HepG2 (cell line): ENCODE data around the gene CD300LG. TPM values are rescaled to one million over a fixed set of nuclear protein-coding genes. Genes with fewer than 3 reads are reported as not detected.

ENCODE experiments used
- ARNT ChIP-seq: fragments of 450-650 bp; IDR thresholded peaks from 2 replicates; pipeline ENCODE4 v1.6.1; 2017
- ATM ChIP-seq: fragments of 450-650 bp; IDR thresholded peaks from 2 replicates; pipeline ENCODE4 v1.7.1; 2017; ENCODE audit warnings: mild to moderate bottlenecking, borderline replicate concordance
- FOXC1 ChIP-seq: sonication (generic); formaldehyde crosslinking; IDR thresholded peaks from 2 replicates; pipeline ENCODE4 v1.8.0; 2022; ENCODE audit warnings: mild to moderate bottlenecking, missing genetic modification reagents, borderline replicate concordance
- HMG20A ChIP-seq: IDR thresholded peaks from 2 replicates; pipeline ENCODE4 v1.6.1; 2016; ENCODE audit warnings: borderline replicate concordance
- HNRNPUL1 ChIP-seq: fragments of 200-400 bp; formaldehyde crosslinking; IDR thresholded peaks from 2 replicates; pipeline ENCODE4 v1.6.1; 2017; ENCODE audit warnings: low read depth, mild to moderate bottlenecking, low read length, moderate library complexity
- KLF6 ChIP-seq: IDR thresholded peaks from 2 replicates; pipeline ENCODE4 v1.8.0; 2016; ENCODE audit warnings: missing biosample characterization, missing genetic modification reagents
- KMT2A ChIP-seq: sonication (generic); formaldehyde crosslinking; IDR thresholded peaks from 2 replicates; pipeline ENCODE4 v1.4.0; 2020; ENCODE audit warnings: missing genetic modification reagents
- NFATC3 ChIP-seq: sonication (generic); formaldehyde crosslinking; IDR thresholded peaks from 2 replicates; pipeline ENCODE4 v1.5.1; 2020; ENCODE audit warnings: mild to moderate bottlenecking, missing genetic modification reagents
- NKX3-1 ChIP-seq: sonication (generic); formaldehyde crosslinking; IDR thresholded peaks from 2 replicates; pipeline ENCODE4 v1.5.0; 2020; ENCODE audit warnings: missing genetic modification reagents
- NR1H2 ChIP-seq: sonication (generic); formaldehyde crosslinking; IDR thresholded peaks from 2 replicates; pipeline ENCODE4 v1.8.1; 2022; ENCODE audit warnings: low read depth, missing genetic modification reagents, borderline replicate concordance
- RBM22 ChIP-seq: fragments of 200-400 bp; formaldehyde crosslinking; optimal IDR thresholded peaks from 2 replicates; pipeline ENCODE3; 2017; ENCODE audit warnings: mild to moderate bottlenecking, low read length, moderate library complexity
- SP2 ChIP-seq: sonication (generic); formaldehyde crosslinking; IDR thresholded peaks from 2 replicates; pipeline ENCODE4 v1.5.1; 2020; ENCODE audit warnings: mild to moderate bottlenecking, missing genetic modification reagents
- TOPORS ChIP-seq: sonication (generic); formaldehyde crosslinking; IDR thresholded peaks from 2 replicates; pipeline ENCODE4 v1.8.0; 2023; ENCODE audit warnings: mild to moderate bottlenecking, missing genetic modification reagents
- YEATS2 ChIP-seq: sonication (generic); formaldehyde crosslinking; IDR thresholded peaks from 2 replicates; pipeline ENCODE4 v1.4.0; 2020; ENCODE audit warnings: missing genetic modification reagents, borderline replicate concordance
- ZBTB42 ChIP-seq: sonication (generic); formaldehyde crosslinking; IDR thresholded peaks from 2 replicates; pipeline ENCODE4 v1.5.0; 2020; ENCODE audit warnings: mild to moderate bottlenecking, missing genetic modification reagents
- ZC3H4 ChIP-seq: sonication (generic); formaldehyde crosslinking; IDR thresholded peaks from 2 replicates; pipeline ENCODE4 v1.4.0; 2020; ENCODE audit warnings: missing genetic modification reagents, borderline replicate concordance
- ZNF253 ChIP-seq: sonication (generic); formaldehyde crosslinking; IDR thresholded peaks from 2 replicates; pipeline ENCODE4 v1.8.0; 2022; ENCODE audit warnings: mild to moderate bottlenecking, missing genetic modification reagents, borderline replicate concordance
- ZNF350 ChIP-seq: sonication (generic); formaldehyde crosslinking; IDR thresholded peaks from 2 replicates; pipeline ENCODE4 v1.4.0; 2020; ENCODE audit warnings: mild to moderate bottlenecking, low read depth, missing genetic modification reagents, borderline replicate concordance
- ZNF354B ChIP-seq: sonication (generic); formaldehyde crosslinking; IDR thresholded peaks from 2 replicates; pipeline ENCODE4 v1.8.0; 2022; ENCODE audit warnings: mild to moderate bottlenecking, missing genetic modification reagents
- ZNF460 ChIP-seq: sonication (generic); formaldehyde crosslinking; IDR thresholded peaks from 2 replicates; pipeline ENCODE4 v1.5.1; 2020; ENCODE audit warnings: missing genetic modification reagents, mild to moderate bottlenecking, borderline replicate concordance
- ZNF720 ChIP-seq: sonication (generic); formaldehyde crosslinking; IDR thresholded peaks from 2 replicates; pipeline ENCODE4 v1.4.0; 2020; ENCODE audit warnings: missing genetic modification reagents
- ZNF782 ChIP-seq: sonication (generic); formaldehyde crosslinking; IDR thresholded peaks from 2 replicates; pipeline ENCODE4 v1.4.0; 2020; ENCODE audit warnings: missing genetic modification reagents, mild to moderate bottlenecking, borderline replicate concordance
- polyA plus RNA-seq, 8 experiments: library from polyadenylated mRNA; depleted of rRNA in 3 of 8; stranded (reverse) in 7 of 8; unstranded in 1 of 8; fragments of >200 nt; fragmentation: Illumina TruSeq in 4 of 8; extraction: Trizol in 4 of 8; gene quantifications; 2 replicates each; pipeline versions ENCODE4 v1.2.1 to v1.2.3, GENCODE V29; 2011 to 2016; ENCODE audit warnings: low read depth in 4 of 8, missing spikeins in 1 of 8, mixed read lengths in 1 of 8; ENCODE audit not compliant: insufficient read depth in 1 of 8
- total RNA-seq, 5 experiments: library from RNA; depleted of rRNA; stranded (reverse); fragments of >200 nt; fragmentation: Illumina TruSeq; extraction: Trizol; gene quantifications; 2 replicates each; pipeline ENCODE4 v1.2.3, GENCODE V29; 2016; ENCODE audit warnings: low read depth in 1 of 5
- TF ChIP-seq, protein P1 (sequence below): sonication (generic); formaldehyde crosslinking; conservative IDR thresholded peaks from 2 replicates; pipeline ENCODE4 v1.4.0; 2020; ENCODE audit warnings: missing genetic modification reagents
- TF ChIP-seq, protein P2 (sequence below): sonication (generic); formaldehyde crosslinking; IDR thresholded peaks from 2 replicates; pipeline ENCODE4 v1.4.0; 2020; ENCODE audit warnings: mild to moderate bottlenecking, missing genetic modification reagents
- TF ChIP-seq, protein P3 (sequence below): sonication (generic); formaldehyde crosslinking; IDR thresholded peaks from 2 replicates; pipeline ENCODE4 v1.8.0; 2022; ENCODE audit warnings: missing genetic modification reagents, low read depth, mild to moderate bottlenecking, borderline replicate concordance
- TF ChIP-seq, protein P4 (sequence below): sonication (generic); formaldehyde crosslinking; IDR thresholded peaks from 2 replicates; pipeline ENCODE4 v1.5.1; 2020; ENCODE audit warnings: missing genetic modification reagents, mild to moderate bottlenecking, borderline replicate concordance
- TF ChIP-seq, protein P5 (sequence below): IDR thresholded peaks from 2 replicates; pipeline ENCODE4 v1.6.1; 2018; ENCODE audit warnings: missing genetic modification reagents
- TF ChIP-seq, protein P6 (sequence below): sonication (generic); formaldehyde crosslinking; IDR thresholded peaks from 2 replicates; pipeline ENCODE4 v1.4.0; 2020; ENCODE audit warnings: mild to moderate bottlenecking, missing genetic modification reagents

Gene CD300LG
- total and polyA plus RNA-seq, 2 of the 13 experiments (the other 11 are each of a cell fraction or from before 2014, with no cell fraction given) = not detected

DNA sequence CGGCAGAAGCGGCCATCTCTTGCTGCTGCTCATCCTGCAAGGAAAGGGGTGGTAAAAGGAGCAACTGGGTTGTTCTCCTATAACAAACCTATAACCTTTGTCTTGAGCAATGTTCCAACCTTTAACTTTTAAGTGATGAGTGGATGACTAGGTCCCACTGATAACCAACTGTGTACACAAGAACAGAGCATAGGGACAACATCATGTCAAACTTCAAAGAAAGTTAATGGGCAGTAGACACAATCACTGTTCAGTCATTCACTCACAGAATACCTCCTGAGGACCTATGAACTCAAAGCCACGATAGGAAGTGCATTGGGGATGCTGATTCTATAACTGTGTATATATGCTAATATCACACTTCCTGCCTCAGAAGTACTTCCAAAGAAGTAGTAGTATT is 45.1 kb upstream of the CD300LG start (continued):
- TF ChIP-seq SP2 (CRISPR knock-in tag) = no peak
- TF ChIP-seq ZNF720 = no peak
- TF ChIP-seq, protein P1, sequence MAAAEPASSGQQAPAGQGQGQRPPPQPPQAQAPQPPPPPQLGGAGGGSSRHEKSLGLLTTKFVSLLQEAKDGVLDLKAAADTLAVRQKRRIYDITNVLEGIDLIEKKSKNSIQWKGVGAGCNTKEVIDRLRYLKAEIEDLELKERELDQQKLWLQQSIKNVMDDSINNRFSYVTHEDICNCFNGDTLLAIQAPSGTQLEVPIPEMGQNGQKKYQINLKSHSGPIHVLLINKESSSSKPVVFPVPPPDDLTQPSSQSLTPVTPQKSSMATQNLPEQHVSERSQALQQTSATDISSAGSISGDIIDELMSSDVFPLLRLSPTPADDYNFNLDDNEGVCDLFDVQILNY (CRISPR knock-in tag) = no peak
- TF ChIP-seq, protein P2, sequence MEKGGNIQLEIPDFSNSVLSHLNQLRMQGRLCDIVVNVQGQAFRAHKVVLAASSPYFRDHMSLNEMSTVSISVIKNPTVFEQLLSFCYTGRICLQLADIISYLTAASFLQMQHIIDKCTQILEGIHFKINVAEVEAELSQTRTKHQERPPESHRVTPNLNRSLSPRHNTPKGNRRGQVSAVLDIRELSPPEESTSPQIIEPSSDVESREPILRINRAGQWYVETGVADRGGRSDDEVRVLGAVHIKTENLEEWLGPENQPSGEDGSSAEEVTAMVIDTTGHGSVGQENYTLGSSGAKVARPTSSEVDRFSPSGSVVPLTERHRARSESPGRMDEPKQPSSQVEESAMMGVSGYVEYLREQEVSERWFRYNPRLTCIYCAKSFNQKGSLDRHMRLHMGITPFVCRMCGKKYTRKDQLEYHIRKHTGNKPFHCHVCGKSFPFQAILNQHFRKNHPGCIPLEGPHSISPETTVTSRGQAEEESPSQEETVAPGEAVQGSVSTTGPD (CRISPR knock-in tag) = no peak
- no peak for TF ChIP-seq ZNF782 (CRISPR knock-in tag)
- no peak; the same call in 1 of the 2 replicates for TF ChIP-seq YEATS2
- no peak for TF ChIP-seq NFATC3 (CRISPR knock-in tag)
- TF ChIP-seq ARNT = no peak
- TF ChIP-seq ZNF354B = peak; percentile 84; the same call in 1 of the 2 replicates
- no peak for TF ChIP-seq TOPORS (CRISPR knock-in tag)
- TF ChIP-seq ZBTB42 (CRISPR knock-in tag) = no peak
- TF ChIP-seq NR1H2 = no peak
- TF ChIP-seq HNRNPUL1 = no peak
- TF ChIP-seq, protein P3, sequence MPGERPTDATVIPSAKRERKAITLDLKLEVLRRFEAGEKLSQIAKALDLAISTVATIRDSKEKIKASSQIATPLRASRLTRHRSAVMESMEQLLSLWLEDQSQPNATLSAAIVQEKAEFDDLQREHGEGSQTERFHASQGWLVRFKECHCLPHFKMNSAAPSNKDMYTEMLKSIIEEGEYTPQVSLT (CRISPR knock-in tag) = no peak
- TF ChIP-seq NKX3-1 (CRISPR knock-in tag) = peak; percentile 94; the same call in 1 of the 2 replicates
- no peak for TF ChIP-seq ZNF350 (CRISPR knock-in tag)
- TF ChIP-seq KLF6 (CRISPR knock-in tag) = 0 out of 2 replicates have a peak, but pooled peaks have one; percentile 63
- no peak for TF ChIP-seq ATM
- no peak for TF ChIP-seq ZC3H4 (CRISPR knock-in tag)
- peak; percentile 100 for TF ChIP-seq HMG20A (CRISPR knock-in tag)
- TF ChIP-seq, protein P4, sequence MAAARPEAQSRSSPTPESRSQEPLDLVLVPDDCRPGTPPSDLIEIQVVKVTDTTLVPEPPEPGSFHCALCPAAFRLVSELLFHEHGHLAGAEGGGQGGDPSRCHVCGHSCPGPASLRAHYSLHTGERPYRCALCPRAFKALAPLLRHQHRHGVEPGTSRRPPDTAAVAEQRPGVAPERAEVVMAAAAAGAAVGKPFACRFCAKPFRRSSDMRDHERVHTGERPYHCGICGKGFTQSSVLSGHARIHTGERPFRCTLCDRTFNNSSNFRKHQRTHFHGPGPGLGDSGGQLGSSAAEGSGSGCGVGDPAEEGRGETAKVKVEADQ (CRISPR knock-in tag) = no peak
- TF ChIP-seq, protein P5, sequence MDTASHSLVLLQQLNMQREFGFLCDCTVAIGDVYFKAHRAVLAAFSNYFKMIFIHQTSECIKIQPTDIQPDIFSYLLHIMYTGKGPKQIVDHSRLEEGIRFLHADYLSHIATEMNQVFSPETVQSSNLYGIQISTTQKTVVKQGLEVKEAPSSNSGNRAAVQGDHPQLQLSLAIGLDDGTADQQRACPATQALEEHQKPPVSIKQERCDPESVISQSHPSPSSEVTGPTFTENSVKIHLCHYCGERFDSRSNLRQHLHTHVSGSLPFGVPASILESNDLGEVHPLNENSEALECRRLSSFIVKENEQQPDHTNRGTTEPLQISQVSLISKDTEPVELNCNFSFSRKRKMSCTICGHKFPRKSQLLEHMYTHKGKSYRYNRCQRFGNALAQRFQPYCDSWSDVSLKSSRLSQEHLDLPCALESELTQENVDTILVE = peak; percentile 62; the same call in 1 of the 2 replicates
- TF ChIP-seq RBM22 = no peak
- TF ChIP-seq ZNF253 (CRISPR knock-in tag) = no peak
- TF ChIP-seq ZNF460 (CRISPR knock-in tag) = no peak; the same call in 1 of the 2 replicates
- TF ChIP-seq, protein P6, sequence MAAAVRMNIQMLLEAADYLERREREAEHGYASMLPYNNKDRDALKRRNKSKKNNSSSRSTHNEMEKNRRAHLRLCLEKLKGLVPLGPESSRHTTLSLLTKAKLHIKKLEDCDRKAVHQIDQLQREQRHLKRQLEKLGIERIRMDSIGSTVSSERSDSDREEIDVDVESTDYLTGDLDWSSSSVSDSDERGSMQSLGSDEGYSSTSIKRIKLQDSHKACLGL (CRISPR knock-in tag) = no peak
- no peak for TF ChIP-seq FOXC1 (CRISPR knock-in tag)
- TF ChIP-seq KMT2A (CRISPR knock-in tag) = no peak
